Choroid plexus epithelial cell (primary cell): ENCODE measurements around the gene MARCO.
"Not testable (repeated sequence)": the region's sequence is repeated elsewhere in the genome, so short reads cannot be mapped to it uniquely, and the experiment has no call there.

Experiments
- DNase-seq: peaks from one replicate; pipeline ENCODE4 v3.0.0-alpha.2; 2010; ENCODE audit warnings: low read depth
- H3K4me3 ChIP-seq: 2 replicates; pipeline ENCODE4 v1.5.1; 2011; ENCODE audit warnings: low read depth, mild to moderate bottlenecking, control low read depth, low read length, moderate library complexity
- TF ChIP-seq, protein P1 (sequence below): conservative IDR thresholded peaks from 2 replicates; pipeline ENCODE4 v1.5.1; 2011; ENCODE audit warnings: low read depth, mild to moderate bottlenecking, control low read depth, inconsistent platforms, low read length, moderate library complexity

Gene MARCO

DNA sequence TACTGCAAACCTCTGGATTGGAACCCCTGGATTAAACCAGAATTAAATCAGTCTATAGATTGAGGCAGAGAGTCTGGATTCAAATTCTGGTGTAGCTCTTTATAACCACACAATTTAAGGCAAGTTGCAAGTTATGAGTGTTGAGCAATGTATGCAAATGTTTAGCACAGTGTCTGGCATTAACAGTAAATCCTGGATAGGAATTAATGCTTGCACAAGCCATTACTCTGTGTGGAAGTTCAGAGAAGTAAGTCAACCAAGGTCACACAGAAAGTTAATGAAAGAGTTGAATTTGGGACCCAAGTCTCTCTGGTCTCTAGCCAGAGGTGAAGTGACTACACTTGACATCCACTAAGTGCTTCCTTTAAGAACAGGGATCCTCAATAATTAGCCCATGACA lies 2.0 kb upstream of the MARCO start:
- TF ChIP-seq, protein P1, sequence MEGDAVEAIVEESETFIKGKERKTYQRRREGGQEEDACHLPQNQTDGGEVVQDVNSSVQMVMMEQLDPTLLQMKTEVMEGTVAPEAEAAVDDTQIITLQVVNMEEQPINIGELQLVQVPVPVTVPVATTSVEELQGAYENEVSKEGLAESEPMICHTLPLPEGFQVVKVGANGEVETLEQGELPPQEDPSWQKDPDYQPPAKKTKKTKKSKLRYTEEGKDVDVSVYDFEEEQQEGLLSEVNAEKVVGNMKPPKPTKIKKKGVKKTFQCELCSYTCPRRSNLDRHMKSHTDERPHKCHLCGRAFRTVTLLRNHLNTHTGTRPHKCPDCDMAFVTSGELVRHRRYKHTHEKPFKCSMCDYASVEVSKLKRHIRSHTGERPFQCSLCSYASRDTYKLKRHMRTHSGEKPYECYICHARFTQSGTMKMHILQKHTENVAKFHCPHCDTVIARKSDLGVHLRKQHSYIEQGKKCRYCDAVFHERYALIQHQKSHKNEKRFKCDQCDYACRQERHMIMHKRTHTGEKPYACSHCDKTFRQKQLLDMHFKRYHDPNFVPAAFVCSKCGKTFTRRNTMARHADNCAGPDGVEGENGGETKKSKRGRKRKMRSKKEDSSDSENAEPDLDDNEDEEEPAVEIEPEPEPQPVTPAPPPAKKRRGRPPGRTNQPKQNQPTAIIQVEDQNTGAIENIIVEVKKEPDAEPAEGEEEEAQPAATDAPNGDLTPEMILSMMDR, result no peak
- H3K4me3 ChIP-seq, result no peak overlapping the region
- DNase-seq, result no peak

DNA sequence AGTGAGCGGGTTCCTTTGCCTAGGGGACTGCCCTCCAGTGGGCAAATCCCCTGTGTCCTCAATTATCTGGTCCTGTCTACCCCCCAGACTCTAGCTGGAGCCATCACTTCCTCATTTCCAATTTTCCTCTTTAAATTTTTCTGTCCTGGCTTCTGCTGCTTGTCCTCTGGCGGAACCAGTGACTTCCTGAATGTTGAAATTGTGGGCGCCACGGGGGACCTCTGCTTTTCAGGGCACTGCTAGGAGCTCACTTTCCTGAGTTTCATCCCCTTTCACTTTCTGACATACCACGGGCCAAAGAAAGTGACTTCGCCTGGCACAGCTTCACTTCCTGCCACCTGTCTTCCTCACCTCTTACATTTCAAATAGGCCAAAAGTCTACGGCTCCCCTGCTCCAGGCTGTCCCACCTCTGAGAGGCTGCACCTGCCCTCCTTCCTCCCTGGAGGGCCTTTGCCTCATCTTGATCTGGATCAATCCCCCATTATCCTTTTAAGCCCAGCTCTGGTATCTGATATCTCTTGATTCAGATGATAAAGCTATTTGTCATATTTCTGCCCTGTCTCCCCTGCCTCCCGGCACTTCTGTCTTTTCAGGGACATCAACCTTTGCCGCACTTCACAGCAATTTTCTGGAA lies 1.4 kb upstream of the MARCO start:
- DNase-seq, result no peak
- TF ChIP-seq, protein P1, result no peak
- H3K4me3 ChIP-seq, result no peak overlapping the region

DNA sequence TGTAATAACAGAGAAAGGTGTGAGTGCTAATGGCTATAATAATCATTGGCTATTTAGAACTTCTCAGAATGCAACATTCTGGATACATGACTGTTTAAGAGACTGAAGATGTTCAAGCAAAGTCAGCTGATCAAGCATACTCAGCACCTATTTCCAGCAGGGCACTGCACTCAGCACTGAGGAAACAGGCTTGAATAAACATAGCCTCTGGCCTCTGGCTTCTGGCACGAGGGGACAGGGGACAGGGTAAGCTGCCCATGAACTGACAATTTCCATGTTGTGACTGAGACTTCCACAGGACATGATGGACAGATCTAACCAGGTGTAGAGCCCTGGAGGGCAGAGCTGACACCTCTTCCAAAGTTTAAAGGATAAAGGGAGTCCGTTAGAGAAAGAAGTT lies 1.3 kb downstream of the MARCO start:
- no peak overlapping the region for H3K4me3 ChIP-seq
- TF ChIP-seq, protein P1, result no peak
- DNase-seq, result no peak

DNA sequence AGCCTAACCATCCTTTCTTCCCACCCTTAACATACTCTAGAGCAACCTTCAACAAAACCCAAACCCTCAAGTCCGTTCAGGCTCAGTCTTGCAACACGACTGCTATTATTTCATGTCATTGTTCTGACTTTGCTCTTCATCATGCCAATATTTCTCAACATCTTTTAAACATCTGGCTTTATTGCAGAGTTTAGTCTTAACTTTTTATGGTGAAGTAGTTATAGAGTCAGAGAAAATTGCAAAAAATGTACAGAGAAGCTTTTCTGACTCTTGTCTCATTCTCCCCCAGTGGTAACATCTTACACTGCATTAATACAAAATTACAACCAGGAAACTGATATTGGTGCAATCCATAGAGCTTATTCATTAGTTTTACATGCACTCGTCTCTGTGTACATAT lies 3.9 kb downstream of the MARCO start:
- H3K4me3 ChIP-seq, result no peak overlapping the region
- TF ChIP-seq, protein P1, result no peak
- DNase-seq, result no peak

DNA sequence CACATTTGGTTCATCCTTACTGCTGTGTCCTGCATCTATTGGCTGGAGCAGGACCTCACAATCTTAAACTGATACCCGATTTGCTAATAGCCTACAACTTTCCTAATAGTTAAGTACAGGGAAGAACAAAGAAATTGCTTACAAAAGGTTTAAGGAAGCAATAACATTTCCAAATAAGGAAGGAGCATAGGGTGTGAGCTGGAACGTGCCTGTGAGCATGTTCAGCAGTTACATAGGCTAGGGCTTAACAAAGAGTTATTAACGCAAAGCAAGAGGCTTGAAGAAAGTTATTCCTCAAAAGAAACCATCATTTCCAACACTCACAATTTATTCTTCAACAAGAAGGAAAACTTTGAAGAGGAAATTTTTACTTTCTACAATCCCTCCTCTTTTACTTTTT lies 6.3 kb downstream of the MARCO start:
- H3K4me3 ChIP-seq, DNase-seq: not testable (repeated sequence)

DNA sequence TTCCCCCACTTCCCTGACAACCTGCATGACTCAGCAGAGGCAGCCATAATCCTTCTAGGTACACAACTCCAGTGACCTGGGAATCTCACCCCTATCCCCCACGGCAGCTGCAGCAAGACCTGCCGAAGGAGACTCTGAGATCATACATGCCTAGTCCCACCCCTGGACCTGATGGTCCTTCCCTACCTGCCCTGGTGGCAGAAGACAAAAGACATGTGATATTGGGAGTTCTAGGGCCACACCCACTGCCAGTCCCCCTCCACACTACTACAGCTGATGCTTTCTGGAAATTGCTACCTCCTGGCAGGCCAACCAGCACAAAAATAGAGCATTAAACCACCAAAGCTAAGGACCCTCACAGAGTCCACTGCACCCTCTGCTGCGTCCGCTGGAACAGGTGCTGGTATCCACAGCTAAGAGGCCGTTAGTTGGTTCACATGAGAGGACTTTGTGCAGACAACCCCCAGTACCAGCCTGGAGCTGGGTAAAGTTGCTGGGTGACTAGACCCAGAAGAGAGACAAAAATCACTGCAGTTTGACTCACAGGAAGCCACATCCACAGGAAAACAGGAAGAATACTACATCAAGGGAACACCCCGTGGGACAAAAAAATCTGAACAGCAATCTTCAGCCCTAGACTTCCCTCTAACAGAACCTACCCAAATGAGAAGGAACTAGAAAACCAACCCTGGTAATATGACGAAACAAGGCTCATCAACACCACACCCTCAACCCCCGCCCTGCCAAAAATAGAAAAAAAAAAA lies 12.5 kb downstream of the MARCO start:
- DNase-seq, result no peak
- TF ChIP-seq, protein P1, result no peak

DNA sequence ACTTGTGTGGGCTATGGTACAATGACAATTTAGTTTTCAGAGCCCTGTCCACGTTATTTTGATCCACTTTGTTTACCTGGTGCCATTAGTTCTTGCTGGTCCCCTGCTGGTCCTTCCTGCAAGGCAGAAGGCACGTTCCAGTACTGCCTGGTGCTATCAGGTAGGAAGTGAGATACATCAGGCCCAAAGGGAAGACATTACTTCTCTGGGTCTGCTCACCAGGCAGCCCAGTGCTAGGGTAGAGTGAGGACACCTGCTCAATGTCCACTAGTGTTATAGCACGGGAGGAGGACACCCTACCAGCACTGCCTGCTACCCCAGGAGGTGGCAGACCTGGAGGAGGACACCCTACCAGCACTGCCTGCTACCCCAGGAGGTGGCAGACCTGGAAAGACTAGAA lies 23.7 kb downstream of the MARCO start:
- TF ChIP-seq, protein P1, result no peak
- no peak overlapping the region for H3K4me3 ChIP-seq
- DNase-seq, result no peak

More for the DNA sequence above, 12.5 kb downstream of the MARCO start:
- no peak overlapping the region for H3K4me3 ChIP-seq
